Measurements from ENCODE around the gene HSD3B2.

HSD3B2 gene

GRCh38 chr1:119429687-119430086 lies 14.7 kb downstream of the HSD3B2 start:
- CTCF ChIA-PET = no interaction called here
- H3K27ac ChIP-seq = no peak overlapping the region
- POLR2A ChIA-PET (ENCODE audit: low non-redundant PET) = no interaction called here
- no peak for DNase-seq (ENCODE audit: low spot score)
- no peak for TF ChIP-seq CTCF (conservative IDR thresholded peaks at IDR 0.05; ENCODE audit: low read depth)

GRCh38 chr1:119430486-119430885 lies 15.5 kb downstream of the HSD3B2 start:
- no peak for DNase-seq (ENCODE audit: low spot score)
- no peak overlapping the region for H3K27ac ChIP-seq
- TF ChIP-seq CTCF (conservative IDR thresholded peaks at IDR 0.05; ENCODE audit: low read depth) = no peak
- ChIA-PET CTCF (interaction anchor here (0.6 kb wide), 1 partner anchor 16 kb away, joined by 3 read pairs; no protein-coding TSS in a partner anchor), POLR2A (ENCODE audit: low non-redundant PET) (no interaction called here)

GRCh38 chr1:119431836-119432235 lies 16.9 kb downstream of the HSD3B2 start:
- POLR2A ChIA-PET (ENCODE audit: low non-redundant PET) = no interaction called here
- TF ChIP-seq CTCF (conservative IDR thresholded peaks at IDR 0.05; ENCODE audit: low read depth) = no peak
- H3K27ac ChIP-seq = no peak overlapping the region
- DNase-seq (ENCODE audit: low spot score) = no peak
- CTCF ChIA-PET = no interaction called here

GRCh38 chr1:119435052-119435451 lies 20.1 kb downstream of the HSD3B2 start:
- no peak overlapping the region for H3K27ac ChIP-seq
- no peak for TF ChIP-seq CTCF (conservative IDR thresholded peaks at IDR 0.05; ENCODE audit: low read depth)
- ChIA-PET CTCF (interaction anchor here (0.7 kb wide), 1 partner anchor 664 kb away, joined by 3 read pairs; no protein-coding TSS in a partner anchor), POLR2A (ENCODE audit: low non-redundant PET) (no interaction called here)
- peak; percentile 50 for DNase-seq (ENCODE audit: low spot score)

GRCh38 chr1:119438761-119439160 lies 23.8 kb downstream of the HSD3B2 start:
- CTCF ChIA-PET = interaction anchor here (0.6 kb wide), 1 partner anchor 492 kb away, joined by 4 read pairs; no protein-coding TSS in a partner anchor
- H3K27ac ChIP-seq = no peak overlapping the region
- no peak for DNase-seq (ENCODE audit: low spot score)
- POLR2A ChIA-PET (ENCODE audit: low non-redundant PET) = no interaction called here
- no peak for TF ChIP-seq CTCF (conservative IDR thresholded peaks at IDR 0.05; ENCODE audit: low read depth)

GRCh38 chr1:119440721-119441307 lies 25.9 kb downstream of the HSD3B2 start:
- DNase-seq (ENCODE audit: low spot score) = no peak
- H3K27ac ChIP-seq = no peak overlapping the region
- ChIA-PET CTCF (no interaction called here), POLR2A (ENCODE audit: low non-redundant PET) (no interaction called here)
- TF ChIP-seq CTCF (conservative IDR thresholded peaks at IDR 0.05; ENCODE audit: low read depth) = no peak
